Activated T-helper 1 cell treated with anti-CD3 and anti-CD28 coated beads, Interleukin-12 subunit alpha, Interleukin-12 subunit beta, Interleukin-2, Interleukin-4 antibody, amounts not matched to agents 30 ng/mL and 10 ng/mL and 1 ng/mL, durations not matched to agents 14 hours and 24 hours and 36 hours (primary cell): ENCODE results near the gene CCR5. TPM values are rescaled to one million over a fixed set of nuclear protein-coding genes. Genes with fewer than 3 reads are reported as not detected.

Source experiments
- DNase-seq: peaks from one replicate; pipeline ENCODE4 v3.0.0; 2021; ENCODE audit warnings: low spot score
- H3K27ac Mint-ChIP-seq: one replicate; pipeline ENCODE4 v1.8.0; 2021; ENCODE audit warnings: mild to moderate bottlenecking, mixed read lengths
- H3K27me3 Mint-ChIP-seq: one replicate; pipeline ENCODE4 v1.8.0; 2022; ENCODE audit warnings: mild to moderate bottlenecking, moderate library complexity, mixed read lengths; ENCODE audit not compliant: insufficient read depth
- H3K36me3 Mint-ChIP-seq: one replicate; pipeline ENCODE4 v1.8.0; 2021; ENCODE audit warnings: low read depth, mixed read lengths
- H3K4me1 Mint-ChIP-seq: one replicate; pipeline ENCODE4 v1.8.0; 2021; ENCODE audit warnings: low read depth, mixed read lengths
- H3K4me3 Mint-ChIP-seq: one replicate; pipeline ENCODE4 v1.8.0; 2021; ENCODE audit warnings: mild to moderate bottlenecking, moderate library complexity, mixed read lengths
- H3K9me3 Mint-ChIP-seq: one replicate; pipeline ENCODE4 v1.8.0; 2021; ENCODE audit warnings: mixed read lengths
- intact Hi-C: fragments of 100-400 bp; cut with micrococcal nuclease; formaldehyde crosslinking; loops from one replicate; pipeline ENCODE4 v1.15.1; 2024
- total RNA-seq: library from RNA; stranded (reverse); gene quantifications from 2 replicates; pipeline ENCODE4 v1.2.3, GENCODE V29; 2022

Gene CCR5
- total RNA-seq, 1 donor from 2014 or later, result 5.8 TPM

DNA sequence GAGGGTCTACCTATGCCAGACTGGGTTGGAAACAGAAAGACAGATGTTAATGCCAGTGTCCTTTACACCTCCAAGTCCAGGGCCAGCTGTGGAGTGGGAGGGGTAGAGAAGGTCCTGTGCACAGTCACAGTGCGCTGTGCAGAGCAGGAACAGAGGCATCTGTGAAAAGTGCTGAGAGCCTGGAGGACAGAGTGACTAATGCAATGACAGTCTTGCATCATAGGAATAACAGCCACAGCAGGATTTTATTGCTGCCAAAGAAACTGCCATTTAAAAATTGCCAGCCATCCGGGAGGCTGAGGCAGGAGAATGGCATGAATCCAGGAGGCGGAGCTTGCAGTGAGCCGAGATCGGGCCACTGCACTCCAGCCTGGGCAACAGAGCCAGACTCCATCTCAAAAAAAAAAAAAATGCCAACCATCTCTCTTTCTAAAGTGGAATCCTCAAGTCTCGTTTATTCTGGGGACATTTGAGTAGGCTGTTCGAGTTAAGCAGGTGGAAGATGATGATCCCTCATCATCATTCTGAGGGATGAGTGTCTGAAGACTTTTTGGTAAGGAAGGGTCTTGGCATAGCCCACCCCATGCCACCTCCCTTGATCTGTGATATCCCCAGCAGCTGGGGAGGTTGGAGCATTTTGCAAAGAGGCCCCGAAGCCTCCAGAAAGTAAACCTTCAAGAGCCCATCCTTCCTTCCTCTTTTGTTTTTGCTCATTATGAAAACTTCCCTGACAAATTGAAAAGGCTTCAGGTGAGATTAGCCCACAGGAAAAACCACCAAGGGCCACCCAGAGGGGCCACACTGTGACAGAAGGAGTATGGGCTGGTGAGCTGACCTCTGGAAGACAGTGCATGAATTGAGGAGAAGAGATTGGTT, 9.1 kb upstream of the CCR5 start:
- Mint-ChIP-seq H3K36me3 (peaks cover 23% of the 10 kb centered on the region), H3K27me3 (peaks cover 7% of the 10 kb centered on the region), H3K9me3 (peaks cover 5% of the 10 kb centered on the region), H3K27ac (no peak overlapping the region), H3K4me1 (peaks cover 81% of the 10 kb centered on the region), H3K4me3 (no peak overlapping the region)
- intact Hi-C loops, result no loop called here
- no peak for DNase-seq

DNA sequence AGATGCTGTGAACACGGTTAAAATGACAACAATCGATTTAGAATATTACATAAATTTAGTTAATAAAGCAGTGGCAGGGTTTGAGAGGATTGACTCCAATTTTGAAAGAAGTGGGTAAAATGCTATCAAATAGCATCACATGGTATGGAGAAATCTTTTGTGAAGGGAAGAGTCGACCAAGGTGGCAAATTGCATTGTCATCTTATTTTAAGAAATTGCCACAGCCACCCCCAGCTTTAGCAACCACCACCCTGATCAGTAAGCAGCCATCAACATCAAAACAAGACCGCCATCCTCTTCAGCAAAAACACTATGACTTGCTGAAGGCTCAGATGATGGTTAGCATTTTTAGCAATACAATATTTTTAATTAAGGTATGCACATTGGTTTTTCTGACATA, 5.7 kb upstream of the CCR5 start:
- intact Hi-C loops, result no loop called here

DNA sequence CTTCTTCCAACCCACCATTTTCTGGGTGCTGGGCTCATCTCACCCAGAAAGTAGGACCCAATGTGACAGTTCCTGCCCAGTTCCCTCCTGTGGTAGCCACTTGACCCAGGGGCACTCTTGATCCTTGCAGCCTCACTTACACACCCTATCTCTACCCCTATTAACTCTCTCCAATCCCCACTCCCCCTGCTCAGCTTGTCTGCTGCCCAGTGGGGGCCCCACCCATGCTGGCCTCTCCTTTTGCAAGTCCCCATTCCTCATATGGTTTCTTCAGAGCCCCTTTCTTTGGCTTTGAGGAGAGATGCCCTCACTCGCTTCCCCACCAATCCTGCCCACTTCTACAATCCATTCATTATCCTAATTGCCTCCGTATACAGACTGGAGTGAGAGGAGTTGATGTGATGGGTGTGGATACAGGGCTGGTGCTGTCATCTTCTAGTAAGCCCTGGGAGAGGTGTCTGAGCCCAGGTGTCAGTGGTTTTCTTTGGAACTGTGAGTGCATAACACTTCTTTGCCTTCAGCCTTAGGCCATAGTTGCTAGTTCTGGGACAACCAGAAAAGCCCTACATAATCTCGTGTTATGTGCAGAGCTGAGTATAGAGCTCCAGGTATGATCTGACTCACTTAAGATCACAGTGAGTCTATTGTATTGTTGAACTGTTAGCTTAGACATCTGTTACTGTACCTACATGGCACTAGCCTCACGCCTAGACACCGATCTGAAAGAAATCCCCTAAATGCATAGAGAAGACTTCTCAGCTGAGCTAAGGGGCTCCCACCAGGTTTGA, 4.8 kb upstream of the CCR5 start:
- Mint-ChIP-seq H3K4me1 (peaks cover 83% of the 10 kb centered on the region), H3K27ac (peak overlapping the region; percentile 75), H3K4me3 (no peak overlapping the region), H3K27me3 (peaks cover 4% of the 10 kb centered on the region), H3K9me3 (peaks cover 5% of the 10 kb centered on the region), H3K36me3 (peaks cover 11% of the 10 kb centered on the region)
- intact Hi-C loops, result no loop called here
- DNase-seq, result no peak

More for the DNA sequence above, 5.7 kb upstream of the CCR5 start:
- Mint-ChIP-seq H3K27ac (no peak overlapping the region), H3K9me3 (peaks cover 5% of the 10 kb centered on the region), H3K36me3 (peaks cover 13% of the 10 kb centered on the region), H3K4me1 (peaks cover 83% of the 10 kb centered on the region), H3K27me3 (peaks cover 4% of the 10 kb centered on the region), H3K4me3 (no peak overlapping the region)
- no peak for DNase-seq

DNA sequence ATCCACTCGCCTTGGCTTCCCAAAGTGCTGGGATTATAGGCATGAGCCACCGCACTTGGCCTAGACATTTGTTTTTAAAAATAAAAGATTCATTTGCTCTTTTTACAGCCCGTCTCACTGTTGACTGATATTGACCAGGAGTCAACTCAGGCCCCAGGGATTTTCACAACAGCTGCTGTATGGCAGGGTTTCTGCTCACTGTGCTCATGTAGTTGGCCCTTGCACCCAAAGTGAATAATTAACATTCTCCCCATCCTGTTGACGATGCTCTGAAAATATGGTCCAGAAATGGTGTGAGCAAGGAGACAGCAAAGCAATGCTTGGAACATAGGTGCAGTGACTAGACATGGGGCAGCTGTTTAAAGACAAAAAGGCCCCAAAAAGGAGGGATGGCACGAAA, 2.9 kb upstream of the CCR5 start:
- peaks cover 5% of the 10 kb centered on the region for H3K9me3 Mint-ChIP-seq
- no peak for DNase-seq
- H3K4me3 Mint-ChIP-seq, result no peak overlapping the region
- H3K36me3 Mint-ChIP-seq, result peaks cover 13% of the 10 kb centered on the region
- H3K27me3 Mint-ChIP-seq, result peaks cover 4% of the 10 kb centered on the region
- intact Hi-C loops, result no loop called here
- peak overlapping the region; percentile 1 for H3K27ac Mint-ChIP-seq
- peaks cover 84% of the 10 kb centered on the region for H3K4me1 Mint-ChIP-seq

DNA sequence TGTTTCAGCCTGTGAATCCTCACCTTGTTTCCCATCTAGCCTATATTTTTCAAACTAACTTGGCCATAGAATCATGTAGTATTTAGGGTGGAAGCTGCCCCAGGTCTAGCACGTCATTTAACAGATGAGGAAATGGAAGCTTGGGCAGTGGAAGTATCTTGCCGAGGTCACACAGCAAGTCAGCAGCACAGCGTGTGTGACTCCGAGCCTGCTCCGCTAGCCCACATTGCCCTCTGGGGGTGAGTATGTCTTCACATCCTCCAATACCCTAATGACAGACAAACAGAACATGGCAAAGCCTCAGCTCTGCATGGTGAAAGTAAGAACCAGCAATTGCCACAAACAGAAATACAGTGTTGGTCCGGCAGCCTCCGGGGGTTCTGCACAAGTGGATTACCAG, 2.2 kb upstream of the CCR5 start:
- intact Hi-C loops, result no loop called here
- Mint-ChIP-seq H3K27me3 (peaks cover 3% of the 10 kb centered on the region), H3K36me3 (peaks cover 18% of the 10 kb centered on the region), H3K4me1 (peaks cover 85% of the 10 kb centered on the region), H3K9me3 (peaks cover 5% of the 10 kb centered on the region), H3K4me3 (no peak overlapping the region), H3K27ac (peak overlapping the region; percentile 62)
- DNase-seq, result peak; percentile 28

DNA sequence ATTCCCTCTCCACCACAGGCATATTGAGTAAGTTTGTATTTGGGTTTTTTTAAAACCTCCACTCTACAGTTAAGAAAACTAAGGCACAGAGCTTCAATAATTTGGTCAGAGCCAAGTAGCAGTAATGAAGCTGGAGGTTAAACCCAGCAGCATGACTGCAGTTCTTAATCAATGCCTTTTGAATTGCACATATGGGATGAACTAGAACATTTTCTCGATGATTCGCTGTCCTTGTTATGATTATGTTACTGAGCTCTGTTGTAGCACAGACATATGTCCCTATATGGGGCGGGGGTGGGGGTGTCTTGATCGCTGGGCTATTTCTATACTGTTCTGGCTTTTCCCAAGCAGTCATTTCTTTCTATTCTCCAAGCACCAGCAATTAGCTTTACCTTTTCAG, 1.6 kb upstream of the CCR5 start:
- intact Hi-C loops, result loop anchor here (1.0 kb wide), 5 partner anchors 9 to 271 kb away; partner anchors contain the start of genes CCR1 and CCR2
- Mint-ChIP-seq H3K4me3 (peak overlapping the region; percentile 54), H3K27me3 (no peaks in the 10 kb centered on the region), H3K36me3 (peaks cover 19% of the 10 kb centered on the region), H3K27ac (peak overlapping the region; percentile 93), H3K4me1 (peaks cover 89% of the 10 kb centered on the region), H3K9me3 (peaks cover 5% of the 10 kb centered on the region)
- no peak for DNase-seq

DNA sequence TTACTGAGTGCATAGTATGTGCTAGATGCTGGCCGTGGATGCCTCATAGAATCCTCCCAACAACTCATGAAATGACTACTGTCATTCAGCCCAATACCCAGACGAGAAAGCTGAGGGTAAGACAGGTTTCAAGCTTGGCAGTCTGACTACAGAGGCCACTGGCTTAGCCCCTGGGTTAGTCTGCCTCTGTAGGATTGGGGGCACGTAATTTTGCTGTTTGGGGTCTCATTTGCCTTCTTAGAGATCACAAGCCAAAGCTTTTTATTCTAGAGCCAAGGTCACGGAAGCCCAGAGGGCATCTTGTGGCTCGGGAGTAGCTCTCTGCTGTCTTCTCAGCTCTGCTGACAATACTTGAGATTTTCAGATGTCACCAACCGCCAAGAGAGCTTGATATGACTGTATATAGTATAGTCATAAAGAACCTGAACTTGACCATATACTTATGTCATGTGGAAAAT, 1.0 kb upstream of the CCR5 start:
- DNase-seq, result peak; percentile 47
- Mint-ChIP-seq H3K27ac (peak overlapping the region; percentile 93), H3K36me3 (peaks cover 22% of the 10 kb centered on the region), H3K4me1 (peaks cover 92% of the 10 kb centered on the region), H3K4me3 (peak overlapping the region; percentile 54), H3K27me3 (peaks cover 1% of the 10 kb centered on the region), H3K9me3 (peaks cover 3% of the 10 kb centered on the region)
- intact Hi-C loops, result loop anchor here (1.0 to 5.0 kb wide), 13 partner anchors 9 to 508 kb away; partner anchors contain the start of genes CCR1, CCR2 and CXCR6

DNA sequence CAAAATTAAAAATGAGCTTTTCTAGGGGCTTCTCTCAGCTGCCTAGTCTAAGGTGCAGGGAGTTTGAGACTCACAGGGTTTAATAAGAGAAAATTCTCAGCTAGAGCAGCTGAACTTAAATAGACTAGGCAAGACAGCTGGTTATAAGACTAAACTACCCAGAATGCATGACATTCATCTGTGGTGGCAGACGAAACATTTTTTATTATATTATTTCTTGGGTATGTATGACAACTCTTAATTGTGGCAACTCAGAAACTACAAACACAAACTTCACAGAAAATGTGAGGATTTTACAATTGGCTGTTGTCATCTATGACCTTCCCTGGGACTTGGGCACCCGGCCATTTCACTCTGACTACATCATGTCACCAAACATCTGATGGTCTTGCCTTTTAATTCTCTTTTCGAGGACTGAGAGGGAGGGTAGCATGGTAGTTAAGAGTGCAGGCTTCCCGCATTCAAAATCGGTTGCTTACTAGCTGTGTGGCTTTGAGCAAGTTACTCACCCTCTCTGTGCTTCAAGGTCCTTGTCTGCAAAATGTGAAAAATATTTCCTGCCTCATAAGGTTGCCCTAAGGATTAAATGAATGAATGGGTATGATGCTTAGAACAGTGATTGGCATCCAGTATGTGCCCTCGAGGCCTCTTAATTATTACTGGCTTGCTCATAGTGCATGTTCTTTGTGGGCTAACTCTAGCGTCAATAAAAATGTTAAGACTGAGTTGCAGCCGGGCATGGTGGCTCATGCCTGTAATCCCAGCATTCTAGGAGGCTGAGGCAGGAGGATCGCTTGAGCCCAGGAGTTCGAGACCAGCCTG, 984 bp downstream of the CCR5 start:
- H3K4me1 Mint-ChIP-seq, result peaks cover 88% of the 10 kb centered on the region
- no peak for DNase-seq
- H3K27me3 Mint-ChIP-seq, result peaks cover 4% of the 10 kb centered on the region
- no peaks in the 10 kb centered on the region for H3K9me3 Mint-ChIP-seq
- peaks cover 14% of the 10 kb centered on the region for H3K36me3 Mint-ChIP-seq
- H3K4me3 Mint-ChIP-seq, result peak overlapping the region; percentile 72
- intact Hi-C loops, result loop anchor here (1.0 to 5.0 kb wide), 6 partner anchors 95 to 432 kb away; no protein-coding TSS in a partner anchor
- H3K27ac Mint-ChIP-seq, result peak overlapping the region; percentile 93

DNA sequence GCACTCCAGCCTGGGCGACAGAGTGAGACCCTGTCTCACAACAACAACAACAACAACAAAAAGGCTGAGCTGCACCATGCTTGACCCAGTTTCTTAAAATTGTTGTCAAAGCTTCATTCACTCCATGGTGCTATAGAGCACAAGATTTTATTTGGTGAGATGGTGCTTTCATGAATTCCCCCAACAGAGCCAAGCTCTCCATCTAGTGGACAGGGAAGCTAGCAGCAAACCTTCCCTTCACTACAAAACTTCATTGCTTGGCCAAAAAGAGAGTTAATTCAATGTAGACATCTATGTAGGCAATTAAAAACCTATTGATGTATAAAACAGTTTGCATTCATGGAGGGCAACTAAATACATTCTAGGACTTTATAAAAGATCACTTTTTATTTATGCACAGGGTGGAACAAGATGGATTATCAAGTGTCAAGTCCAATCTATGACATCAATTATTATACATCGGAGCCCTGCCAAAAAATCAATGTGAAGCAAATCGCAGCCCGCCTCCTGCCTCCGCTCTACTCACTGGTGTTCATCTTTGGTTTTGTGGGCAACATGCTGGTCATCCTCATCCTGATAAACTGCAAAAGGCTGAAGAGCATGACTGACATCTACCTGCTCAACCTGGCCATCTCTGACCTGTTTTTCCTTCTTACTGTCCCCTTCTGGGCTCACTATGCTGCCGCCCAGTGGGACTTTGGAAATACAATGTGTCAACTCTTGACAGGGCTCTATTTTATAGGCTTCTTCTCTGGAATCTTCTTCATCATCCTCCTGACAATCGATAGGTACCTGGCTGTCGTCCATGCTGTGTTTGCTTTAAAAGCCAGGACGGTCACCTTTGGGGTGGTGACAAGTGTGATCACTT, 2.0 kb downstream of the CCR5 start:
- intact Hi-C loops, result loop anchor here (1.0 to 5.0 kb wide), 5 partner anchors 96 to 433 kb away; no protein-coding TSS in a partner anchor
- Mint-ChIP-seq H3K4me1 (peaks cover 84% of the 10 kb centered on the region), H3K9me3 (no peaks in the 10 kb centered on the region), H3K27me3 (peaks cover 6% of the 10 kb centered on the region), H3K4me3 (peak overlapping the region; percentile 58), H3K36me3 (peaks cover 18% of the 10 kb centered on the region), H3K27ac (peak overlapping the region; percentile 22)
- DNase-seq, result peak; percentile 31

DNA sequence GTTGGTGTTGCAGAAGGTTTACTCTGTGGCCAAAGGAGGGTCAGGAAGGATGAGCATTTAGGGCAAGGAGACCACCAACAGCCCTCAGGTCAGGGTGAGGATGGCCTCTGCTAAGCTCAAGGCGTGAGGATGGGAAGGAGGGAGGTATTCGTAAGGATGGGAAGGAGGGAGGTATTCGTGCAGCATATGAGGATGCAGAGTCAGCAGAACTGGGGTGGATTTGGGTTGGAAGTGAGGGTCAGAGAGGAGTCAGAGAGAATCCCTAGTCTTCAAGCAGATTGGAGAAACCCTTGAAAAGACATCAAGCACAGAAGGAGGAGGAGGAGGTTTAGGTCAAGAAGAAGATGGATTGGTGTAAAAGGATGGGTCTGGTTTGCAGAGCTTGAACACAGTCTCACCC, 4.0 kb downstream of the CCR5 start:
- H3K27me3 Mint-ChIP-seq, result peaks cover 6% of the 10 kb centered on the region
- no peaks in the 10 kb centered on the region for H3K9me3 Mint-ChIP-seq
- peak overlapping the region; percentile 17 for H3K4me3 Mint-ChIP-seq
- H3K27ac Mint-ChIP-seq, result peak overlapping the region; percentile 42
- peaks cover 20% of the 10 kb centered on the region for H3K36me3 Mint-ChIP-seq
- H3K4me1 Mint-ChIP-seq, result peaks cover 70% of the 10 kb centered on the region
- no peak for DNase-seq
- intact Hi-C loops, result loop anchor here (1.0 to 5.0 kb wide), 3 partner anchors 66 to 147 kb away; no protein-coding TSS in a partner anchor

DNA sequence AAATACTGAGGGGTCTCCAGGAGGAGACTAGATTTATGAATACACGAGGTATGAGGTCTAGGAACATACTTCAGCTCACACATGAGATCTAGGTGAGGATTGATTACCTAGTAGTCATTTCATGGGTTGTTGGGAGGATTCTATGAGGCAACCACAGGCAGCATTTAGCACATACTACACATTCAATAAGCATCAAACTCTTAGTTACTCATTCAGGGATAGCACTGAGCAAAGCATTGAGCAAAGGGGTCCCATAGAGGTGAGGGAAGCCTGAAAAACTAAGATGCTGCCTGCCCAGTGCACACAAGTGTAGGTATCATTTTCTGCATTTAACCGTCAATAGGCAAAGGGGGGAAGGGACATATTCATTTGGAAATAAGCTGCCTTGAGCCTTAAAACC, 4.5 kb downstream of the CCR5 start:
- Mint-ChIP-seq H3K4me1 (peaks cover 69% of the 10 kb centered on the region), H3K27ac (peak overlapping the region; percentile 42), H3K36me3 (peaks cover 20% of the 10 kb centered on the region), H3K27me3 (peaks cover 6% of the 10 kb centered on the region), H3K9me3 (no peaks in the 10 kb centered on the region), H3K4me3 (peak overlapping the region; percentile 17)
- intact Hi-C loops, result loop anchor here (1.0 to 2.0 kb wide), 2 partner anchors 66 to 76 kb away; no protein-coding TSS in a partner anchor
- DNase-seq, result no peak
